ENCODE results near the gene BRF1.

- TF ChIP-seq, protein P1, sequence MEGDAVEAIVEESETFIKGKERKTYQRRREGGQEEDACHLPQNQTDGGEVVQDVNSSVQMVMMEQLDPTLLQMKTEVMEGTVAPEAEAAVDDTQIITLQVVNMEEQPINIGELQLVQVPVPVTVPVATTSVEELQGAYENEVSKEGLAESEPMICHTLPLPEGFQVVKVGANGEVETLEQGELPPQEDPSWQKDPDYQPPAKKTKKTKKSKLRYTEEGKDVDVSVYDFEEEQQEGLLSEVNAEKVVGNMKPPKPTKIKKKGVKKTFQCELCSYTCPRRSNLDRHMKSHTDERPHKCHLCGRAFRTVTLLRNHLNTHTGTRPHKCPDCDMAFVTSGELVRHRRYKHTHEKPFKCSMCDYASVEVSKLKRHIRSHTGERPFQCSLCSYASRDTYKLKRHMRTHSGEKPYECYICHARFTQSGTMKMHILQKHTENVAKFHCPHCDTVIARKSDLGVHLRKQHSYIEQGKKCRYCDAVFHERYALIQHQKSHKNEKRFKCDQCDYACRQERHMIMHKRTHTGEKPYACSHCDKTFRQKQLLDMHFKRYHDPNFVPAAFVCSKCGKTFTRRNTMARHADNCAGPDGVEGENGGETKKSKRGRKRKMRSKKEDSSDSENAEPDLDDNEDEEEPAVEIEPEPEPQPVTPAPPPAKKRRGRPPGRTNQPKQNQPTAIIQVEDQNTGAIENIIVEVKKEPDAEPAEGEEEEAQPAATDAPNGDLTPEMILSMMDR (IDR thresholded peaks at IDR 0.05): no peak
- TF ChIP-seq POLR2A (IDR thresholded peaks at IDR 0.05): no peak
Observed at GRCh38 chr14:105268736-105269354, 32.0 kb downstream of the BRF1 start.

Data from right lobe of liver (tissue), 4 donors.